UCSD-AML1 (cell line): Measurements from ENCODE around the gene ANKMY1.

Experiments
- DNase-seq: peaks from one replicate; lab custom pipeline; 2025; ENCODE audit not compliant: unreplicated experiment; lab: John Stamatoyannopoulos, UW

The ANKMY1 gene

DNA sequence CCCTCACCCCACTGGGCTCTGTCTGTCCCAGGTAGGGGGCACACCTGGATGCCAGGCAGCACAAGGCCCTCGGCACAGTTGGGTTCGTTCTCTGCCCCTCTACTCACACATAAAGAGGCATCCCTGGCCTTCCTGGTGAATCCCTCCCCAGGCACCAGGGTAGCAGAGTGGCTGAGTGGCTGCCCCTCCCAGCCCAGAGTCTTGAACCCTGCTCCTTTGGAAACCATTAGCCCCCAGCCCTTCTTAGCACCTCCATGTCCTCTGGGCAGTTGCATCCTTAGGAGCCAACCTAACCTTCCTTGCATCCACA is 120.3 kb downstream of the ANKMY1 start:
- no peak for DNase-seq

DNA sequence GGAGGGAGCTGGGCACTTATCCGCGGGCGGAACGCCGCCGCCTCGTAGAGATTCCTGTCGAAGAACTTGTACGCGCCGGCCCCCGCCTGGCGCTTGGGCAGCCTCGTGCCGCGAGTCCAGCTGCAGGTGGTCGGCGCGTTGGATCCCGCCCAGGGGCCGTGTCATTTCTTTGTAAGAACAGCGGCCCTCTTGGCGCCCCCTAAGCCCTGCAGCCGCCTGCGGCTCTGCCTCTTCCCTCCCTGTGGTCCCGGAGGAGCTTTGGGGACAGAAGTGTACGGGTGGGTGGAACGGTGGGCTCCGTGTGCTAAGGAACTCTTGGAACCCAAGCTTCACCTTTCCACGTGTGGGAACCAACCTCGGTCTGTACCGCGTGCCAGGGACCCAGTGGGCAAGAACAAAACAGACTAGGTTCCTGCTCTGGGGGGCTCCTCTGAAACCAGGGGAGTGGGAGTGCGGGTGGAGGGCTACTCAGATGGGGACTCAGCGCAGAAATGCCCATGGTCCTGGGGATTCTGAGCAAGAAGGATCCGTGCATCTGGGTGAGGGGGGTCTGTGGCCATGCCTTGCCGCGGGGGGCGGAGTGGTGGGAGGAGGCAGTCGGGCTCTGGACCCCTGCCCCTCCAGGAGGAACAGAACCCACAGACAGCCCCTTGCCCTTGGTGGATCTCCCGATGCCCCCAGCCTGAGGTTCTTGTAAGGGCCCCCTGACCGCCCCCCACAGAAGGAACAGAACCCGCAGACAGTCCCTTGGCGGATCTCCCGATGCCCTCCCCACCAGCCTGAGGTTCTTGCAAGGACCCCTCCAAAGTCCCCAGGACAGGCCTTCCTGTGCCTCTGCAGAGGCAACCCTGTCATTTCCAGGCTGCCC is 120.9 kb downstream of the ANKMY1 start:
- DNase-seq: no peak

DNA sequence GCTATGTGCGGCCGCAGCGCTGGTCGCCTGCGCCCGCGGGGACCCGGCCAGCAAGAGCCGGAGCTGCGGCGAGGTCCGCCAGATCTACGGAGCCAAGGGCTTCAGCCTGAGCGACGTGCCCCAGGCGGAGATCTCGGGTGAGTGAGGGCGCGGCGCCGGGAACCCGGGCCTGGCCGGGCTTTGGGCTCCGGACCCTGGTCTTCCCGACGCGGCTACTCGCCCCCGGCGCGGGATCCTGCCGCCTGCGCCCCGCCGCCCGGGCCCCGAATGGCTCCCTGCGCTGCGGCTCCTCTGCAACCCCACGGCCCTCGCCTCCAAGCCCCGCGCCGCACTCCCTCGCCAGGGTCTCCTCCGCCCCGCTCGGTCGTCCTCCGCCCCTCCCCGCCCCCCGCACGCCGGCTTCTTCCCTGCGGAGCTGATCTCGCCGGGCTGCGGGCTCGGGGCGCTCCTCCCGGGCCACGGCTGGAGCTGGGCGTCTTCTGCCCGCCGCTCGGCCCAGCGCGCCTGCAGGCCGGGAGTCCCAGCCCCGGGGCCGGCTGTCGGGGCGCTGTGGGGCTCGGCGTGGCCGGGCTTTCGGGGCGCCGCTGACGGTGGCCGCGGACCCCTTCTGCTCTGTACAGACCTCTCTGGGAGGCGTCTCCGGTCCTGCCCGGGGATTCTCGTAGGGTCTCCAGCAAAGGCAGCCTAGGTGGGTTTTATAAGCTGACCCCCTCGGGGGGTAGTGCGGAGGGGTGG is 121.7 kb downstream of the ANKMY1 start:
- no peak for DNase-seq

DNA sequence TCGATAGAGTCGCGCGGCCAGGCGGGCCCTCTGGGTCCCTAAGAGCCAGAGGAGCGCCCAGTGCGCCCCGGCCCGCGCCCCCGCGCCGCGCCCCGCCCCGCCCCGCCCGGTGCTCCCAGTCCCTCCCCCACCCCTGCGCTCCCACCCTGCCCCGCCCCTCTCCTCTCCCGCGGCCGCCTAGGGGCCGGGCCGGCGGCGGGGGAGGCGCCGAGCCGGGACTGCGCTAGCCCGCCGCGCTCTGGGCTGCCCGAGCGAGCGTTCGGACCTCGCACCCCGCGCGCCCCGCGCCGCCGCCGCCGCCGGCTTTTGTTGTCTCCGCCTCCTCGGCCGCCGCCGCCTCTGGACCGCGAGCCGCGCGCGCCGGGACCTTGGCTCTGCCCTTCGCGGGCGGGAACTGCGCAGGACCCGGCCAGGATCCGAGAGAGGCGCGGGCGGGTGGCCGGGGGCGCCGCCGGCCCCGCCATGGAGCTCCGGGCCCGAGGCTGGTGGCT is 122.3 kb downstream of the ANKMY1 start, which contains the start of gene GPC1:
TSS of gene GPC1 (plus strand) at position 207 of the 491 bp plus-strand sequence. CDS start at position 463, 256 bp downstream.
- peak; percentile 36 for DNase-seq

DNA sequence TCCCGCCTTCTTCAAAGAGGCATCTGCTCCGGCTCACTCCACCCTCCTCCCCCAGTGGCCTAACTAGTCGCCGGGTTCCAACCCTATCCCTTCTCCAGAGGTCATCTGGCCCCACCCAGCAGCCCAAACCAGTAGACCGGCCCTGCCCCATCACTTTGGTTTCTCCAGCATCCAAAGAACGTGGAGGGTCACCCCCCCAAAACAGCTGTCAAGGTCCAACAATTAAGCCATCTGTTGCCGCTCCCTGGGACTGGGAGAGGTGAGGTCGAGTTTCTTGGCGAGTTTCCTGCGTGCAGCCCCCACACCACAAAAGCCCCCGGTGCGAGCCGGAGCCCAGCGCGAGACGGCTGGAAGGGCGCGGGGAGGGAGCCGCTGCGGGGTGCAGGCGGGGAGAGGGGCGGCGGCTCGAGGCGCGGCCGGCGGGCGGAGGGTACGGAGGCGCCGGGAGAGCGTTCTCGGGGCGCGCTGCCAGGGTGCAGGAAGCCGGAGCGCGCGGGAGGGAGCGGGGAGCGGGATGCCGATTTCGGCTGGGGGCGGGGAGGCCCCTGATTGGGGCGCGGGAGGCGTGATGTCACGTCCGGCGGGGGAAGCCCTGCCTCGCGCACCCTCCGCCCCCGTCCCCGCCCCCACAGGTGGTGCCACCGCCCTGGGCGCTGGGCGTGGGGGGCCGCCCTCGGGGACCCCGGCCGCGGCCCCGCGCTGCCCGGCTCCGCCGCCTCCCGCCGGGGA is 122.9 kb downstream of the ANKMY1 start:
- peak; percentile 65 for DNase-seq

DNA sequence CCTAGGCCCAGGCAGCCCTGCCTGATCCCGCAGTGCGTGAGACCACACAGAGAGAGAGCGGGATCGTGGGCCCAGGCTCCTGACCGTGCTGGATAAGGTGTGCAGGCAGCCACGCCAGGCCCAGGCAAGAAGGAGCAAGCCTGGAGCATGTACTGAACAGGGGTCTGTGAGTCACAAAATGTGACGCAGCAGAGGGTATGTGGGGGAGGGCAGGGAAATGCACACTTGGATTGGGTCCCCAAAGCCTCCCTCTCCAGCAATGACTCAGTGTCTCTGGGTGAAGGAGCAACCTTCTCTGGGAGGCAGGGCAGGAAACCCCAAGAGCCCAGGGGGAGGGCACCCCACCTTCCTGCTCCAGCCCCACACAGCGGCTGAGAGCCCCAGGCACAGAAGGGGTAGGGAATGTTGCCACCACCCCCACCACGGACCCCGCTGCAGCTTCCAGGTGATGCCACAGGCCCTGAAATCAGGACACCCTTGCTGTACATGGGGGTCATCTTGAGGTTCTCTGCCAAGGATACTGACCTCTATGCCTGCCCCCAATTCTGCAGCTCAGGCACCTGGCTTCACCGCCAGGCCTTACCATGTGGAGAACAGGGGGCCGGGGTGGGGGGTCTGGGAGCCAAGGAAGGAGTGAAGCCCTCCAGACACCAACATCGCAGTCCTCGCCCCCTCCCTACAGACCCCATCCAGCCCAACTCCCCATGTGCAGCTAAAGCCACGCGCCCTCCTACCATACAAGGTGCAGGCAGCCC is 123.6 kb downstream of the ANKMY1 start:
- DNase-seq: no peak

DNA sequence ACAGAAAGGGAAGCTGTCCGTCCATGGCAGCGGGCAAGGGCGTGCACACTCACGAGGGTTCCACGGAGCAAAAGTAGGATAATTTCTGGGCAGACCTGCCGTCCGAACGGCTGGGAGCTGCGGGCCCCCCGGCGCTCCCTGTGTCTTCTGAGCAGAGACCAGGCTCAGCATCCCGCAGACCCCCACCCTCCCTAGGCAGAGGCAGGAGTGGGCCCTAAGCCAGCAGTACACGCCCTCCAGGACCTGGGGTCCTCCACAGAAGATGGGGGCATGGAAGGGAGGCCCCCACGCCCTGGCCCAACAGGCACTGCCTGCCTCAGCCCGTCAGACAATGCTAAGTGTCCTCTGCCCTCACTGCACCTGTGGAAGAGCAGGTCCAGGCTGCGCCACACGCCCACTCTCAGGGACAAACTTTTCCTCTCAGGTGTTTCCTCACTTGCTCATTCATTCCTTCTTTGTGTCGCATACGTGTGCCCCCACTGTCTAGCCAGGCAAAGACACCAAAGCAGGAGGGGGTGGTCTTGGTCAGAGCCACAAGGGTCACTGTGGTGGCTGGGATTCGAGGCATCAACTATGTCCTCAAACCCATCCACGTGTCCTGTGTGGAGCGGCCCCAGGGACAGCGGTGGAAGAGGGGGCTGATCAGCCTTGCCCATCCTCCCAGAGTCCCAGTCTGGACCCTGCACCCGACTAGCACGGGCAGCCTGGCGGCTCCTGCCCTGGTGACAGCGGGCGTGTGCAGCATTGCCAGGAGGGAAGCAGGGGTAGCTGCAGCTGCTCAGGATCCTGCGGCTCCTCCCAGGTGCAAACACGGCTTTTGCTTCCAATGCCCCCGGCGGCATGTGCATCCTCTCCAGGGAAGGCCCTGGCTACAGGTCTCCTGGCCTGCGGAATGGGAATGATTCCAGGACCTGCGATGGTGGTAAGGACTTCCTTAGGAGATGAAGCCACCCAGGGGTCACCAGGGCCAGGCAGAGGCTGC is 124.7 kb downstream of the ANKMY1 start:
- DNase-seq: no peak

DNA sequence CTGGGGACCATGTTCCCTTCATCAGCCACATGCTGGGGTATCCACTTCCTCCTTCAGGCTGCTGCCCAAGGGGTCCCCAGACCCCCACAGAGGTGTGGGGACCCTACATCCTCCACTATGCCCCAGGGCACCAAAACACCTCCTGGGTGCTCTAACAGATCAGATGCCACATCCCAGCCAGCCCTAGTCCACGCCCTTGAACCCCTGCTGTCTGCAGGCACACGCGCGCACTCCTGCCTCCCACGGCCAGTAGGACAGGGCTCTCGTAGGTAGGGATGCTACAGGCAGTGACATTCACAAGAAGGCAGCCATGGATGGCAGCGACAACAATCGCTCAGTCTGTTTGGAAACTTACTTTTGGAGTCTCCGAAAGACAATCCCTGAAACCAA is 125.4 kb downstream of the ANKMY1 start:
- no peak for DNase-seq

DNA sequence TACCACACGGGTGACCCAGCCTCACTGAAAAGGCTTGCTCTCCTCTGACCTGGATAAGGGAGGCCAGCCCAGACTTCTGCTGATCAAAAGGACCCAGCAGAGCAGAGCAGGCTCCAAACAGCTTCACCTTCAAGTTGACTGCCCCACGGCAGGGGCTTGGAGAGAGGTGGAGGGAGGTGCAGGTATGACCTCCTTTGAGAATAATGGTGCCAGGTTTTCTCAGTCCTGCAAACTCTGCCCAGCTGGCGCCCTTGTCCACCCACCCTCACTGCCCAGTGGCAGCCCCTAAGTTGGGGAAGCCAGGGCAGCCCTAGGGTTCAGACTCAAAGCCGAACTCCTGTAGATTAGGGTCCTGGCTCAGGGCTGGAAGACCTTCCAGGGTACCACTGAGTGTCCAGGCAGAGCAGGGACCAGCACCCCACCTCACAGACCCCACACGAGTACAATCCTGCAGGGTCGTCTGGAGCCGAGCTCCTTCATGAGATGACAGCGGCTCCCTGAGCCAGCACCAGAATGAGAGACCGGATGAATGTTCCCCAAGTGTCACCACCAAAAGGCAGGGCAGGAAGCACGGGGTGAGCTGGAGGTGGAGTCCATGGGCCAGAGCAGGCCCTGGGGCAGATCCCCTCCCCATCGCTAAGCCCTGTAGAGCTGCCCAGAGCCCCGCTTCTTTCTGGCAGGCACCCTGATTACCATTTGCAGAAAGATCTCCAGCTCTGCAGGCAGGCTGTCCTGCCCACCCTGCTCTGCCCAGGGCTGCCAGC is 125.9 kb downstream of the ANKMY1 start:
- DNase-seq: no peak

DNA sequence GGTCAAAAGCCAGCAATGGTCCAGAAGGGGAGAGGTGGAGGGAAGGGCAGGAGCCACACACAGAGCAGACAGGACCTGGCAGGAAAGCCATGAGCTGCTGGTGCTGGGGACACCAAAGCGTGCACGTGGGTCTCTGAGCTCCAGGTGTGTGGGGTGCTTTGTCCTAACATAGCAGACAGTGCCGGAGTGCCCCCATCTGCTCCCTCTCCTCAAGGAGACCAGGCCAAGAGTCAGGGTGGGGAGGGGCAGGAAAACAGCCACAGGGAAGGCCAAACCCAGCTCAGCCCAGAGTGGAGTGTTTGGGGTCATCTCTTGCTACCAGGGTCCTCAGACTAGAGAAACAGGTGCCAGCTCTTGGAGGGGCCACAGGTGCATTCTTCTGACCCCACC is 126.5 kb downstream of the ANKMY1 start:
- no peak for DNase-seq

DNA sequence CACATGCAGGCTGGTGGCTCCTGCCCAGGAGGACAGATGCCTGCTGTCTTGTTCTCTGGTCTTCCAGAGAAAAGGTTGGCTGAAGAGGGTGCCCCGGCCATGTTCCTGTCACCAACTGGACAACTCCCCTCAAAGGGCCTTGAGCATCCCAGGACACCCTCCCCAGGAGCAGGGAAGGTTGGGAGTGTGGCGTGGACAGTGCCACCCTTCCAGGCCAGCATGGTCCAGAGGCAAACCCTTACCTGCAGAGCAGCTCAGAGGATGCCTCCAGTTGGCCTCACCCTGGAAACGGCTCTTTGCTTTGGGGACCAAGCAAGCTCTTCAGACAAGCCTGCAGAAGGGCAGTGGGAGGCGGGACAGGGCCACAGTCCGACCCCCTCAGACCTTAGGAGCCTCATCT is 127.2 kb downstream of the ANKMY1 start:
- DNase-seq: no peak

DNA sequence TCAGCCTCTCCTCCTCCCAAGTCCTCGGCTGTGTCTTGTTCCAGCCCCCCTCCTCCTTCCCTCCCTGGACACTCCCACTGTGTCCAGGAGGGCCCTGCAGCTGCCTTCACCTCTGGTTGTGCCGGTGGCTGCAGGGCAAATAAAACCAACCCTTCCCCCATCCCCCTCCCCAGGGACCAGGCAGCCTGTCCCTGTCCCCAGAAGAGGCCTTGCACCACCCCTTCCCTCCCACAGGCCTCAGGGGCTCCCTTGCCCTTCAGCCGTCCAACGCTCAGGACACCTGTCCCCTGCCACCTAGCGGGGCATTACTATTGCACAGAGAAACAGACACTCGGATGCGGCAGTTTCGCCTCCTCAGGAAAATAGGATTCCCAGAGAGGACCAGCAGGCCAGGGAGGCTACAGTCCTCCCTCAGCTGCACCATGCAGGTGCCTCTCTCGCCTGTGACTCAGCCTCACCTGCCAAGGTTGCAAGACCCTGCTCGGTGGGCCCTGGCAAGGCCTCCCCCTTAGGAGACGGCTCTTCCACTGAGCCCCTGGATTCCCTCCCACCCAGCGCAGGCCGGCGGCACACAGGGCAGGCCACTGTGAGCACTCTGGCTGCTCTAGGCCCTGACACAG is 127.8 kb downstream of the ANKMY1 start:
- no peak for DNase-seq
